Neuron (in vitro differentiated cells): ENCODE results near the gene FKBP1A.
A peak's percentile ranks its signal among the peaks of the same experiment; 100 is the strongest.
"Not testable (repeated sequence)": the region's sequence is repeated elsewhere in the genome, so short reads cannot be mapped to it uniquely, and the experiment has no call there.

Experiments used
- H2AFZ ChIP-seq: one replicate; pipeline ENCODE4 v1.6.1; 2013; ENCODE audit warnings: low read depth, mild to moderate bottlenecking, inconsistent platforms, low read length, moderate library complexity
- H3K27me3 ChIP-seq: one replicate; pipeline ENCODE4 v1.6.1; 2013; ENCODE audit warnings: low read length; ENCODE audit not compliant: insufficient read depth
- H3K36me3 ChIP-seq: one replicate; pipeline ENCODE4 v1.6.1; 2013; ENCODE audit warnings: low read length; ENCODE audit not compliant: insufficient read depth
- H3K4me1 ChIP-seq: one replicate; pipeline ENCODE4 v1.6.1; 2013; ENCODE audit warnings: low read length; ENCODE audit not compliant: insufficient read depth
- H3K4me3 ChIP-seq: 2 replicates; pipeline ENCODE4 v1.5.1; 2013; ENCODE audit warnings: mild to moderate bottlenecking, low read length, moderate library complexity
- H3K9me3 ChIP-seq: one replicate; pipeline ENCODE4 v1.6.1; 2013; ENCODE audit warnings: low read length

The FKBP1A gene

GRCh38 chr20:1403624-1404023, 10.8 kb upstream of the FKBP1A start:
- H3K9me3 ChIP-seq: peaks cover 3% of the 10 kb centered on the region
- H3K36me3 ChIP-seq: no peaks in the 10 kb centered on the region
- no peak overlapping the region for H3K4me3 ChIP-seq
- no peaks in the 10 kb centered on the region for H3K27me3 ChIP-seq
- H2AFZ ChIP-seq: no peak overlapping the region
- H3K4me1 ChIP-seq: peaks cover 3% of the 10 kb centered on the region

GRCh38 chr20:1402149-1402548, 9.3 kb upstream of the FKBP1A start:
- H3K36me3 ChIP-seq: no peaks in the 10 kb centered on the region
- H3K27me3 ChIP-seq: no peaks in the 10 kb centered on the region
- no peak overlapping the region for H2AFZ ChIP-seq
- H3K9me3 ChIP-seq: peaks cover 3% of the 10 kb centered on the region
- peaks cover 3% of the 10 kb centered on the region for H3K4me1 ChIP-seq
- H3K4me3 ChIP-seq: no peak overlapping the region

- Histone ChIP-seq H3K4me3 (no peak overlapping the region), H3K4me1 (peaks cover 3% of the 10 kb centered on the region), H3K27me3 (no peaks in the 10 kb centered on the region), H3K36me3 (no peaks in the 10 kb centered on the region), H3K9me3 (peaks cover 3% of the 10 kb centered on the region), H2AFZ (no peak overlapping the region)
These were observed 8.6 kb upstream of the FKBP1A start for GRCh38 chr20:1401451-1401907.

GRCh38 chr20:1399678-1400366, 7.0 kb upstream of the FKBP1A start:
- H3K27me3 ChIP-seq, H3K4me3 ChIP-seq, H2AFZ ChIP-seq, H3K36me3 ChIP-seq, H3K4me1 ChIP-seq, H3K9me3 ChIP-seq: not testable (repeated sequence)

GRCh38 chr20:1398185-1398584, 5.3 kb upstream of the FKBP1A start:
- not testable (repeated sequence) for H2AFZ ChIP-seq, H3K4me1 ChIP-seq, H3K4me3 ChIP-seq, H3K27me3 ChIP-seq, H3K9me3 ChIP-seq, H3K36me3 ChIP-seq

- Histone ChIP-seq H3K4me1 (peaks cover 7% of the 10 kb centered on the region), H3K4me3 (no peak overlapping the region), H2AFZ (no peak overlapping the region), H3K36me3 (no peaks in the 10 kb centered on the region), H3K27me3 (no peaks in the 10 kb centered on the region), H3K9me3 (no peaks in the 10 kb centered on the region)
These were observed 4.9 kb upstream of the FKBP1A start for GRCh38 chr20:1397710-1398109.

GRCh38 chr20:1396702-1397101, 3.8 kb upstream of the FKBP1A start:
- no peak overlapping the region for H2AFZ ChIP-seq
- no peaks in the 10 kb centered on the region for H3K27me3 ChIP-seq
- H3K4me3 ChIP-seq: no peak overlapping the region
- H3K9me3 ChIP-seq: no peaks in the 10 kb centered on the region
- peaks cover 12% of the 10 kb centered on the region for H3K4me1 ChIP-seq
- H3K36me3 ChIP-seq: no peaks in the 10 kb centered on the region

- H3K27me3 ChIP-seq: no peaks in the 10 kb centered on the region
- H3K4me3 ChIP-seq: no peak overlapping the region
- no peaks in the 10 kb centered on the region for H3K36me3 ChIP-seq
- no peaks in the 10 kb centered on the region for H3K9me3 ChIP-seq
- peaks cover 16% of the 10 kb centered on the region for H3K4me1 ChIP-seq
- no peak overlapping the region for H2AFZ ChIP-seq
These were observed 3.4 kb upstream of the FKBP1A start for GRCh38 chr20:1396264-1396663.

GRCh38 chr20:1394686-1395085, 1.8 kb upstream of the FKBP1A start:
- Histone ChIP-seq H3K36me3 (no peaks in the 10 kb centered on the region), H3K9me3 (no peaks in the 10 kb centered on the region), H3K27me3 (no peaks in the 10 kb centered on the region), H2AFZ (no peak overlapping the region), H3K4me1 (peaks cover 30% of the 10 kb centered on the region), H3K4me3 (no peak overlapping the region)

GRCh38 chr20:1393507-1393882, 641 bp upstream of the FKBP1A start:
- H3K27me3 ChIP-seq: no peaks in the 10 kb centered on the region
- peaks cover 31% of the 10 kb centered on the region for H3K4me1 ChIP-seq
- peak overlapping the region; percentile 55 for H2AFZ ChIP-seq
- H3K9me3 ChIP-seq: no peaks in the 10 kb centered on the region
- peak overlapping the region; percentile 75 for H3K4me3 ChIP-seq
- H3K36me3 ChIP-seq: no peaks in the 10 kb centered on the region

GRCh38 chr20:1392443-1392692, 486 bp downstream of the FKBP1A start:
- no peaks in the 10 kb centered on the region for H3K9me3 ChIP-seq
- H2AFZ ChIP-seq: peak overlapping the region; percentile 72
- peak overlapping the region; percentile 75 for H3K4me3 ChIP-seq
- no peaks in the 10 kb centered on the region for H3K27me3 ChIP-seq
- no peaks in the 10 kb centered on the region for H3K36me3 ChIP-seq
- H3K4me1 ChIP-seq: peaks cover 31% of the 10 kb centered on the region

GRCh38 chr20:1391640-1392442, 1.0 kb downstream of the FKBP1A start:
- Histone ChIP-seq H3K36me3 (no peaks in the 10 kb centered on the region), H2AFZ (no peak overlapping the region), H3K4me1 (peaks cover 31% of the 10 kb centered on the region), H3K4me3 (peak overlapping the region; percentile 75), H3K27me3 (no peaks in the 10 kb centered on the region), H3K9me3 (no peaks in the 10 kb centered on the region)

- Histone ChIP-seq H3K27me3 (no peaks in the 10 kb centered on the region), H2AFZ (no peak overlapping the region), H3K36me3 (peaks cover 8% of the 10 kb centered on the region), H3K4me3 (peak overlapping the region; percentile 2), H3K4me1 (peaks cover 31% of the 10 kb centered on the region), H3K9me3 (no peaks in the 10 kb centered on the region)
These were observed 2.1 kb downstream of the FKBP1A start for GRCh38 chr20:1390581-1391403.
